Cerebellar nuclear complex (tissue), 1 donor: ENCODE data around the gene REX1BD.

Experiments
- DNase-seq, 2 experiments: peaks; one replicate each; lab custom pipeline; 2025; lab: John Stamatoyannopoulos, UW

Gene REX1BD

DNA sequence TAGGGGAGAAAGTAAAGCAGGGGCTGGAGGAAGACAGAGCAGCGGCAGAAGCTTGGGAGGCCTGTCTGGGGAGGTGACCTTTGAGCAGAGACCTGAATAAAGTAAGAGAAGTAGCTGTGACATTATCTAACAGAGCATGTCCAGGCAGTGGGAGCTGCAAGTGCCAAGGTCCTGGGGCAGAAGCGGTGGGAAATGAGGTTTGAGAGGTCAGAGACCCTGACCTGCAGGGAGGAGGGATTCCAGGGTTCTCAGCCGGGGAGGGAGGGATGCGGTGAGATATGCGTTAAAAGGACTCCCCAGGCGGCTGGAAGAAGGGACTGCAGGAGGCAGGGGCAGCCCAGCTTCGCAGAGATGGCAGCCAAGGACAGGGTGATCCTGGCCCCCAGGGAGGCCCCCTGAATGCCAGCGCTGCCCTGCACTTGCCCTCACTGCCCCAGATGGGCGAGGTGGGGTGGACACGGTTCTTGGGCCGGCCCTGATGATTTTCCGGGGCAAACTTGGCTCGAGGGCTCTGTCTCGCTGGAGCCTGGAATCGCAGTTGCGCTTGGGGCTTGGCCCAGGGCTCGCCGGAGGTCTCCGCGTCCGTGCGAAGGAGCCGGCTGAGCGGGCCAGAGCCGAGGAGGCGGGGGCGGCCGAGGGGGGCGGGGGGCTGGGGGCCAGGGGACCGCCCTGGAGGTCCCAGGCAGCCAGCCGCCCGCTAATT lies 14.8 kb downstream of the REX1BD start:
- DNase-seq, result no peak

GRCh38 chr19:18603958-18604819 lies 15.6 kb downstream of the REX1BD start:
- DNase-seq, result no peak

DNA sequence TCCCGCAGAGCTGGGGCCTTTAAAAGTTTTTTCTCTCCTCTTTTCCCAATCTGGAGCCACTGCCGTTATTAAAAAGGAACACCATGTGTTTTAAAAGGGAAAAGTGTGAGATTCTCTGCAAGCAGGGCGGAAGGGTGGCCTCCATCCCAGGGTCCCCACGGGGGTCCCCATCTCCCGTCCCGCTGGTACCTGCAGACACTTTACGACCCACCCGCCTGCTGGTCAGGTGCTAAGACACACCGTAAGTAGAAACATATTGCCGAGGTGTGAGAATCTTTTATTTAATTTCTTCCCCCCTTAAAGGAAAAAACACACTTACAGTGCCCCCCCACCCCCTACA lies 16.2 kb downstream of the REX1BD start:
- no peak for DNase-seq

DNA sequence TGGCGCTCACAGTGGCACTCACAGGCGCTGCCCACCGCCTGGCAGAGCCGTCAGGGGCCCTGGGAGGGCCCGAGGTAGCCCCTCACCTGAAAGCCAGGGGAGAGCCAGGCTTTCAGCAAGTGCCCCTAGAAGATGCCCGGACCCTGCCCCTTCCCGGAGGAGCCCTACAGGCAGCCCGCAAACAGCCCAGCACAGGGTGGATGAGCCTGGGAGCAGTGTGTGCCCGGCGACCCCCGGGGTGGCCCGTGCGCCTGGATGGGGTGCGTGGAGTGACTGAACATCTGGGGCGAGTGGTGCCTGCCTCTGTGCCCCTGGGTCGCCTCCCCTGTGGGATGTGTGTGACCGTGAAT lies 16.6 kb downstream of the REX1BD start:
- DNase-seq, result no peak

DNA sequence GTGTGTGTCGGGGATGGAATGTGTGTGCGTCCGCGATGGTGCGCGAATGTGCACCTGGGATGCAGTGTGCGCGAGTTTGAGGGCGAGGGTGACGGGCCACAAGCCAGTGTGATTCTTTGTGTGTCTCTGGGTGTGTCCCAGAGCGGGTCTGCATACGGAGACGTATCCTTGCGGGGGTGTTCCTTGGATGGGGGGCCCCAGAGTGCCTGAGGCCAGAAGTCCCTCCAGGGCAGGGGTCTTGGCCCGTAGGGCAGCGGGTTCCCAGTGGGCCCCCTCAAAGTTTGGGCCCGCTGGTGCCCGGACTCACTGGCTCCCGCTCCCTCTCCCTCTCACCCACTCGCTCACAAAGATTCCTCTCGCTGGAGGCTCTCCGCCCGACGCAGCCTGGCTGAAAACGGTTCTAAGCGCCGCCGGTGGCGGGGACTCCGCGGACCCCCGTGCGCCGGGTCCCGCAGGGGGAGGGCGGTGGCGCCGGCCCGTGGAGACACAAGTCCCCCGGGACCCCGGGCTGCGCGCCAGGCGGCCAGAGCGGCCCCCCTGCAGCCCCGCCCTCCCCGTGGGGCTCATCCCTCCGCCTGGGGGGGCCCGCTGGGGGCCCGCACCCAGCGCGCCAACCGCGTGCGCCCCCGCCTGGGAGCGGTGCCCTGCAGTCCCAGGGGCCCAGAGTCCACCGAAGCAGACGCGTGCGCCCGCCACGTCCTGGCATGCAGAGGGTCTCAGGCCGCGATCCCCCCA lies 17.1 kb downstream of the REX1BD start:
- no peak for DNase-seq

- no peak for DNase-seq
Observed at GRCh38 chr19:18606281-18607225, 18.0 kb downstream of the REX1BD start, which contains the start of gene CRLF1. CRLF1 (minus strand) TSS chr19:18606799; CDS start chr19:18606656, 143 bp downstream.

GRCh38 chr19:18607226-18608101 lies 18.9 kb downstream of the REX1BD start:
- DNase-seq, result no peak

DNA sequence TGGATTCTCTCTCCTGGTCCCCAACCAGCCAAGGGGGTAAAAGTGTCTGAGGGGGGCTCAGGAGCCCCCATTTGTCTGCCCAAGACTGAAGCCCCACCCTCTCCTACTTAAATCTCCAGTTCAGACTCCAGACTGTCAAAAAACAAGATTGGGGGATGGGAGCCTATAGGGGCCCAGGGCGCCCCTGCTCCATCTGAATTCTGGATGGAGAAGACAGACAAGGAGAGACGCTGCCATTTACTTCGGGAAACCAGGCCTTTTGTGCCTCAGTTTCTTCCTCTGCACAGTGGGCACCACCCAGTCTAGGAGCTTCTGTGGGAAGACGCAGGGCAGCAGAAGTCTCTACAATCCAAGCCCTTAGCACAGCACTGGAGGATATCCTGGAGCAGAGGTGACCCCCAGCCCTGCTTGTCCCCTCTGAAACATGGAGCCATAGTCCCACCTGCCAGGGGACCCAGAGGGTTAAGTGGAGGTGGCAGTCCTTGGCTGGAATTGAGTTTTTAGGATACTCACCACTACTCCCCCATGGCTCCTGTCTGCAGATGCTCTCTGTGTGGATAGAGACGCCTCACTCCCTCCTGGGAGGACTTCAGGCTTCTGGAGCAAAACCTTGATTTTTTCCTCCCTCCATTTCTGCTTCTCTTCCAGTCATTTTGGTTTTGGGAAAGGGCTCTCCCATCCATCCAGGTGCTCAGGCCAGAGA lies 19.7 kb downstream of the REX1BD start:
- DNase-seq, result no peak

DNA sequence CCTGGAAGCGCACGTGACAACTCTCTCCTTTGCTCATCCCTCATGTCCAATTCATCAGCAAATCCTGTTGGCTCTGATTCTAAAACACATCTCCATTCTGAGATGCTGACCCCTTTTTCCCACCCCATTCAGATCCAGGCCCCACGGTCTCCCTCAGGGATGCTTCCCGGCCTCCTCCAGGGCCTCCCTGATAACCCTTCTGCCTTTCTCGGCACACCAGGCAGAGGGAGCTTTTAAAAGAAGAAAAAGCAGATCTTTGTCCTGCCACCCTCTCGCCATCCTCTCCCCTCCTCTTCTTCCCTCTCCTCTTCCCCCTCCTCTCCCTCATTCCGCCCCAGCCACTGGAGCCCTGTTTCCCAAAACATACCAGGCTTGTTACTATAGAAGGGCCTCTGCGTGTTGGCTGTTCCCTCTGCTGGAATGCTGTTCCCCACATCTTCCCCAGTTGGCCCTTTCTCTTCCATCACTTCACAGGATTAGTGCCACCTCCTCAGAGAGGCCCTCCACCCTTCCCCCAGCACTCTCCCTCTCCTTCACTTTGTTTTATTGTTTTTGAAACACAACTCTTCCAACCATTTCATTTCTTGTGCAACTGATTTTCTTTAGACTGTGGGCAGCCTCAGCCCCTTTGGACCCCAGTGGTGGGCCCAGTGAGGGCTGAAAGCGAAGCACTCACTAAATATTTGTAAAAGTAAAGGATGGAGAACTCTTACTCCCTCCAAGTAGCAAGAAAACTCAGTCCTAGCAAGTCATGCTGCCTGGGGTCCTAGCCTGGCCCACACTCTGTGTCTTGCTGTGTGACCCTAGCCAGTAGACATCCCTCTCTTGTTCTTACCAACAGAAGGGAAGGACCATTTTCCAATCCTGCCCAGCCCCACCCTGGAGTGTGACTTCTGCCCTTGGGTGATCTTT lies 20.5 kb downstream of the REX1BD start:
- no peak for DNase-seq

GRCh38 chr19:18609717-18610051 lies 21.1 kb downstream of the REX1BD start:
- no peak for DNase-seq

GRCh38 chr19:18610245-18610555 lies 21.6 kb downstream of the REX1BD start:
- no peak for DNase-seq

- DNase-seq, result no peak
Observed at GRCh38 chr19:18610556-18611326, 22.1 kb downstream of the REX1BD start.

DNA sequence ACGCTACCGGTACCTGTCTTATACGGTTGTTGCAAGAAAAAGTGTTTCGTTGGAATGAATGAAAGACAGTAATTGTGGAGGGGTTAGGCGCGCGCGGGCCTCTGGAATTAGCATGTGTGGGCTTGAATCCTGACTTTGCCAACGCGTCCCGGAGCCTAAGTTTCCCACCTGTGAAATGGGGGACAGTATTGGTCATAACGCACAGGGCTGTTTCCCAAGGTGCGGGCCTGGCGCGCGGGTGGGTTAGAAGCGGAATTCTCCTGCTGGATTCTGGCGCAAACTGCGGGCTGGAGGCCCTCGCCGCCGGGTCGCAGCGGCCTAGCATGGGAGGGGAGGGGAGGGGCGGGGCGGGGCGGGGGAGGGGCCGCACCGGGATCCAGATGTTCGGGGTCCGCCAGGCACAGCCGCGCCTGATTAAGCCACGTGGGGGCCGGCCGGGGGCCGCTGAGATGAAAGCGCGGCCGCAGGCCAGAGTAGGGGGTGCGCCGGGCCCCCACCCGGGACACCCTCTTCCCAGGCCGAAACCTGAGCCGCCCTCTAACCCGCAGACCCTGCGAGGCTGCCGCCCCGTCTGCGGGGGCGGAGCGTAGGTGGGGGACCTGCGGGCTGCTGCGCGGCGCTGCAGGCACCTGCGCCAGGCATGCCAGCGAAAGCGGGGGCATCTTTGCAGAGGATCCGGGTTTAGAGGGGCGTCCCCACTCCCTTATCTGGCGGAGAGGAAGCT lies 22.9 kb downstream of the REX1BD start:
- no peak for DNase-seq

- no peak for DNase-seq
Observed at GRCh38 chr19:18612051-18612771, 23.6 kb downstream of the REX1BD start.

- DNase-seq, result no peak
Observed at GRCh38 chr19:18612772-18613588, 24.4 kb downstream of the REX1BD start, which contains the start of gene TMEM59L. TMEM59L (plus strand) TSS chr19:18612870; CDS start chr19:18612959, 89 bp downstream.

GRCh38 chr19:18613589-18614234 lies 25.1 kb downstream of the REX1BD start:
- DNase-seq, result no peak
